GM12878 (cell line): ENCODE data around the gene RIMBP2. TPM values are rescaled to one million over a fixed set of nuclear protein-coding genes. Genes with fewer than 3 reads are reported as not detected.

Source experiments
- ATAC-seq: fragments of 200-7000 bp; cut with Tn5 transposase; 3 replicates; pipeline ENCODE4 v1.9.1; 2020; ENCODE audit warnings: mild to moderate bottlenecking, moderate library complexity
- BruUV-seq: library from RNA; stranded (reverse); fragments of 400-500 nt; replicated peaks from 2 replicates; lab custom pipeline; 2021; lab: Mats Ljungman, UMichigan
- CTCF ChIA-PET: fragments of 300-600 bp; sonication (Branson Sonifier 250); formaldehyde crosslinking; extraction: SDS; loops from one replicate; lab custom pipeline; 2021; ENCODE audit warnings: inconsistent platforms; lab: Yijun Ruan, JAX
- POLR2A ChIA-PET: fragments of 350-600 bp; formaldehyde crosslinking; extraction: SDS; loops from one replicate; lab custom pipeline; 2021; ENCODE audit warnings: inconsistent platforms; lab: Charles Lee
- RAD21 ChIA-PET: fragments of 300-600 bp; sonication (Branson Sonifier 250); formaldehyde crosslinking; loops from one replicate; lab custom pipeline; 2023; ENCODE audit warnings: antibody characterized with exemption; ENCODE audit not compliant: unreplicated experiment; lab: Charles Lee
- SMC1A ChIA-PET: fragments of 300-600 bp; sonication (Branson Sonifier 250); formaldehyde crosslinking; loops from one replicate; lab custom pipeline; 2023; ENCODE audit not compliant: unreplicated experiment, uncharacterized antibody; lab: Charles Lee
- DNase-seq: peaks from one replicate; pipeline ENCODE4 v3.0.0-alpha.2; 2011; ENCODE audit warnings: low read depth, low spot score
- FAIRE-seq: peaks from 3 replicates; lab custom pipeline; 2011; peaks lifted over from hg19 to GRCh38; lab: Jason Lieb, UNC
- H2AFZ ChIP-seq: 2 replicates; pipeline ENCODE4 v1.6.0; 2011; ENCODE audit warnings: low read depth, low read length, control low read depth; ENCODE audit not compliant: control insufficient read depth
- H3K27ac ChIP-seq: 2 replicates; pipeline ENCODE4 v1.5.1; 2011; ENCODE audit warnings: control low read depth; ENCODE audit not compliant: control insufficient read depth, insufficient read depth
- H3K27me3 ChIP-seq, 2 experiments: replicated peaks in 1 of 2; 2 replicates each; pipeline versions ENCODE4 v1.6.0 to v1.6.1; 2011; ENCODE audit warnings: low read length in 1 of 2; ENCODE audit not compliant: control insufficient read depth in 2 of 2, insufficient read depth in 2 of 2
- H3K36me3 ChIP-seq, 2 experiments: 2 replicates each; pipeline ENCODE4 v1.5.1; 2011; ENCODE audit warnings: low read length in 1 of 2; ENCODE audit not compliant: control insufficient read depth in 2 of 2, insufficient read depth in 2 of 2
- H3K4me1 ChIP-seq: 2 replicates; pipeline ENCODE4 v1.6.1; 2011; ENCODE audit warnings: mild to moderate bottlenecking, low read length, moderate library complexity, mixed read lengths; ENCODE audit not compliant: control insufficient read depth, insufficient read depth
- H3K4me2 ChIP-seq: 2 replicates; pipeline ENCODE4 v1.6.0; 2011; ENCODE audit warnings: control low read depth; ENCODE audit not compliant: control insufficient read depth, insufficient read depth
- H3K4me3 ChIP-seq: fragments of 200-600 bp; sonication (generic); 2 replicates; pipeline ENCODE4 v1.5.1; 2016
- H3K79me2 ChIP-seq: 2 replicates; pipeline ENCODE4 v1.6.0; 2011; ENCODE audit warnings: low read length; ENCODE audit not compliant: control insufficient read depth, insufficient read depth
- H3K9ac ChIP-seq: 2 replicates; pipeline ENCODE4 v1.8.0; 2011; ENCODE audit warnings: low read length, control low read depth, mixed read lengths; ENCODE audit not compliant: control insufficient read depth, insufficient read depth
- H3K9me3 ChIP-seq: replicated peaks from 3 replicates; pipeline ENCODE4 v1.5.1; 2011; ENCODE audit warnings: mild to moderate bottlenecking, low read length; ENCODE audit not compliant: control insufficient read depth, insufficient read depth
- H4K20me1 ChIP-seq: 2 replicates; pipeline ENCODE4 v1.6.0; 2011; ENCODE audit not compliant: control insufficient read depth, insufficient read depth
- DPF2 ChIP-seq: fragments of 450-650 bp; IDR thresholded peaks from 2 replicates; pipeline ENCODE4 v1.6.1; 2017; ENCODE audit warnings: mild to moderate bottlenecking
- JUND ChIP-seq: IDR thresholded peaks from 2 replicates; pipeline ENCODE4 v1.6.1; 2012; ENCODE audit warnings: low read depth, mild to moderate bottlenecking, low read length, improper control_type of control experiment, moderate library complexity
- PAX8 ChIP-seq: fragments of 450-650 bp; IDR thresholded peaks from 2 replicates; pipeline ENCODE4 v1.6.1; 2017; ENCODE audit warnings: mild to moderate bottlenecking, moderate library complexity
- POLR2AphosphoS5 ChIP-seq: IDR thresholded peaks from 2 replicates; pipeline ENCODE4 v1.6.1; 2011; ENCODE audit warnings: mild to moderate bottlenecking, low read length, inconsistent platforms
- SREBF1 ChIP-seq: IDR thresholded peaks from 2 replicates; pipeline ENCODE4 v1.6.1; 2012; ENCODE audit warnings: mild to moderate bottlenecking, low read length
- ZNF687 ChIP-seq: fragments of 450-650 bp; IDR thresholded peaks from 2 replicates; pipeline ENCODE4 v1.6.1; 2017; ENCODE audit warnings: mild to moderate bottlenecking, moderate library complexity
- WGBS: methylation state at CpG from one replicate; pipeline ENCODE4 v1.1.6; 2016; ENCODE audit warnings: low lambda C conversion rate; ENCODE audit not compliant: insufficient replicate concordance, insufficient coverage; ENCODE audit errors: missing lambda C conversion rate; 5-methylcytosine and 5-hydroxymethylcytosine counted together
- in situ Hi-C: fragments of 300-500 bp; cut with MboI; formaldehyde crosslinking; loops from 9 replicates; pipeline ENCODE4 v1.14.3; 2018; ENCODE audit warnings: mixed read lengths
- intact Hi-C: fragments of 100-400 bp; cut with micrococcal nuclease; formaldehyde crosslinking; loops from one replicate; pipeline ENCODE4 v1.14.2; 2022; ENCODE audit not compliant: unreplicated experiment
- polyA plus RNA-seq, 11 experiments: library from polyadenylated mRNA; depleted of rRNA in 4 of 11; unstranded in 6 of 11; stranded (reverse) in 5 of 11; fragments of >200 nt; fragmentation: Nextera tagmentation in 4 of 11; fragmentation: Illumina TruSeq in 1 of 11; extraction: Ambion mirVana in 4 of 11; extraction: Trizol in 1 of 11; gene quantifications; 1 replicate in 1 of 11; 2 replicates in 10 of 11; pipeline versions ENCODE4 v1.2.1 to v1.2.3, GENCODE V29; 2011 to 2016; ENCODE audit warnings: inconsistent platforms in 2 of 11, missing spikeins in 2 of 11, low read depth in 1 of 11
- total RNA-seq, 4 experiments: library from RNA; depleted of rRNA in 3 of 4; stranded (reverse); fragments of >200 nt in 3 of 4; fragmentation: Illumina TruSeq in 1 of 4; extraction: Trizol in 1 of 4; gene quantifications; 2 replicates each; pipeline versions ENCODE4 v1.2.1 to v1.2.3, GENCODE V29; 2013 to 2021

The RIMBP2 gene
- total and polyA plus RNA-seq, 10 of the 15 experiments (the other 5 are each of a cell fraction or from before 2014, with no cell fraction given): 0.04 to 2.9 (median 0.07) TPM; not detected in 1

GRCh38 chr12:130711756-130712155 lies 4.3 kb downstream of the RIMBP2 start:
- CTCF ChIA-PET: no interaction called here
- Histone ChIP-seq H3K9me3 (no peaks in the 10 kb centered on the region), H3K9ac (no peak overlapping the region), H3K36me3 (no peaks in the 10 kb centered on the region), H4K20me1 (no peaks in the 10 kb centered on the region), H3K79me2 (peaks cover 11% of the 10 kb centered on the region), H3K27ac (no peak overlapping the region), H3K4me1 (no peaks in the 10 kb centered on the region), H3K4me3 (no peak overlapping the region), H3K27me3 (no peaks in the 10 kb centered on the region; a peak in 1 of 4 replicates), H2AFZ (no peak overlapping the region), H3K4me2 (no peak overlapping the region)
- no peak for ATAC-seq
- SMC1A ChIA-PET: no interaction called here
- POLR2A ChIA-PET: no interaction called here
- intact Hi-C loops (loop anchor here (10.0 kb wide), 1 partner anchor 137 kb away; no protein-coding TSS in a partner anchor), in situ Hi-C loops (no loop called here)
- no peak for FAIRE-seq
- DNase-seq: no peak
- RAD21 ChIA-PET: interaction anchor here (1.0 kb wide), 1 partner anchor 77 kb away, joined by 3 read pairs; no protein-coding TSS in a partner anchor
- no TSS peak for BruUV-seq
- TF ChIP-seq POLR2AphosphoS5: peak; percentile 42
- no peak for TF ChIP-seq JUND
- WGBS: 58% methylated on average over 16 of the region's 16 CpGs

DNA sequence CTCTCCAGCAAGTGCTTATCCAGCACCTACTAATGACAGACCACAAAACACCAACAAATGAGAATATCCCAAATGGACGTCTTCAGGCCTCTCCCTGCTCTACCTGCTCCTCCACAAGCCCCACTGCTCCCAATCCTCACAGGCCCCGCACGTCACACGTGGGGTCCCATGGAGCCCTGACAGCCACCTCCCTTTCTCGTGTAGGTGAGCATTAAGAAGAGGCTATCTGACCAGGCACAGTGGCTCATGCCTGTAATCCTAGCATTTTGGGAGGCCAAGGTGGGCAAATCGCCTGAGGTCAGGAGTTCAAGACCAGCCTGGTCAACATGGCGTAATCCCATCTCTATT lies 5.4 kb downstream of the RIMBP2 start:
- no peak for DNase-seq
- ChIA-PET POLR2A (no interaction called here), CTCF (no interaction called here), RAD21 (no interaction called here), SMC1A (no interaction called here)
- no peaks in the 10 kb centered on the region for H3K9me3 ChIP-seq
- no peak overlapping the region for H3K4me3 ChIP-seq
- in situ Hi-C loops (no loop called here), intact Hi-C loops (loop anchor here (10.0 kb wide), 1 partner anchor 136 kb away; no protein-coding TSS in a partner anchor)
- peaks cover 8% of the 10 kb centered on the region for H3K79me2 ChIP-seq
- H3K4me2 ChIP-seq: no peak overlapping the region
- WGBS: 23% methylated on average over 7 of the region's 7 CpGs
- no peaks in the 10 kb centered on the region for H4K20me1 ChIP-seq
- H3K27ac ChIP-seq: no peak overlapping the region
- H3K36me3 ChIP-seq: no peaks in the 10 kb centered on the region
- H3K4me1 ChIP-seq: no peaks in the 10 kb centered on the region
- no peak for ATAC-seq
- H3K27me3 ChIP-seq: no peaks in the 10 kb centered on the region; a peak in 1 of 4 replicates
- H3K9ac ChIP-seq: no peak overlapping the region
- TF ChIP-seq SREBF1 (no peak), DPF2 (no peak), PAX8 (no peak), ZNF687 (no peak)
- TF ChIP-seq, all 136 proteins: peak for 0
- no peak overlapping the region for H2AFZ ChIP-seq
- no peak for FAIRE-seq
- no TSS peak for BruUV-seq
